H1 (cell line): ENCODE measurements around the gene RHOG. TPM values are rescaled to one million over a fixed set of nuclear protein-coding genes. Genes with fewer than 3 reads are reported as not detected.

Experiments
- BRCA1 ChIP-seq: IDR thresholded peaks from 2 replicates; pipeline ENCODE4 v1.6.1; 2012; ENCODE audit warnings: low read depth, low read length, improper control_type of control experiment
- GABPA ChIP-seq: IDR thresholded peaks from 2 replicates; pipeline ENCODE4 v1.6.1; 2011; ENCODE audit warnings: mild to moderate bottlenecking, low read length, moderate library complexity, borderline replicate concordance; ENCODE audit not compliant: insufficient read depth
- TBP ChIP-seq: IDR thresholded peaks from 2 replicates; pipeline ENCODE4 v1.6.1; 2011; ENCODE audit warnings: low read depth, low read length, improper control_type of control experiment
- polyA plus RNA-seq, 7 experiments: library from polyadenylated mRNA; depleted of rRNA in 3 of 7; stranded (reverse) in 5 of 7; unstranded in 2 of 7; fragments of >200 nt in 5 of 7; fragments of 200-250 nt in 2 of 7; gene quantifications; 1 replicate in 5 of 7; 2 replicates in 1 of 7; 4 replicates in 1 of 7; pipeline versions ENCODE4 v1.2.1 to v1.2.3, GENCODE V29; 2011 to 2013; ENCODE audit warnings: missing spikeins in 2 of 7, mixed read lengths in 2 of 7
- total RNA-seq: library from RNA; stranded (reverse); fragmentation: NEBNext Ultra II Directional; extraction: Animal tissue kit (Norgen Biotek cat#: 25700); gene quantifications from 2 replicates; pipeline ENCODE4 v1.2.1, GENCODE V29; 2021

RHOG gene
- total and polyA plus RNA-seq, 2 of the 8 experiments (the other 6 are each of a cell fraction or from before 2014, with no cell fraction given), result 28.3 to 69.6 TPM

- TF ChIP-seq GABPA, result no peak
- no peak for TF ChIP-seq TBP
- TF ChIP-seq BRCA1, result no peak
- TF ChIP-seq, all 59 proteins: peak for 0
These were observed 7.9 kb downstream of the RHOG start (continued) for GRCh38 chr11:3832816-3833215.
